ENCODE data around the gene CDK8. TPM values are rescaled to one million over a fixed set of nuclear protein-coding genes. Genes with fewer than 3 reads are reported as not detected.
"Not testable (repeated sequence)": the region's sequence is repeated elsewhere in the genome, so short reads cannot be mapped to it uniquely, and the experiment has no call there.

CDK8 gene
- total RNA-seq, 5 donors from 2014 or later (not counting 1 experiment from before 2014, with no cell fraction given), result 9.2 to 13.5 (median 12.1) TPM

- Histone ChIP-seq H3K27me3 (replicated peaks in 1 of 2; ENCODE audit: control insufficient read depth in 2 of 2, extremely low read depth in 1 of 2, insufficient read depth in 2 of 2, low read length in 1 of 2) (no peaks in the 10 kb centered on the region), H3K27ac (ENCODE audit: low read length) (no peak overlapping the region), H3K4me1 (ENCODE audit: control insufficient read depth in 1 of 2, extremely low read depth in 1 of 2, insufficient read depth in 2 of 2, low read length in 2 of 2) (no peaks in the 10 kb centered on the region), H3K36me3 (ENCODE audit: control insufficient read depth in 2 of 2, extremely low read depth in 1 of 2, insufficient read depth in 1 of 2, low read length in 1 of 2) (no peaks in the 10 kb centered on the region), H3K9me3 (no peaks in the 10 kb centered on the region), H3K4me3 (ENCODE audit: control insufficient read depth in 1 of 2, extremely low read depth in 1 of 2, low read length in 1 of 2) (no peak overlapping the region)
- Mint-ChIP-seq H3K27me3 (peaks cover 0 to 4% of the 10 kb centered on the region in 2 donors), H3K27ac (no peak overlapping the region), H3K36me3 (no peaks in the 10 kb centered on the region), H3K9me3 (peaks cover 0 to 3% (median 0%) of the 10 kb centered on the region in 3 donors), H3K4me3 (no peak overlapping the region), H3K4me1 (no peaks in the 10 kb centered on the region)
- no peak for DNase-seq
- ChIA-PET POLR2A (no interaction called here), CTCF (no interaction called here)
- no CpG with 5 or more reads among the region's 2 CpGs for WGBS (ENCODE audit: insufficient coverage)
- no peak for ATAC-seq (replicated peaks in 1 of 4)
Observed at GRCh38 chr13:26247011-26247410, 6.9 kb upstream of the CDK8 start.

DNA sequence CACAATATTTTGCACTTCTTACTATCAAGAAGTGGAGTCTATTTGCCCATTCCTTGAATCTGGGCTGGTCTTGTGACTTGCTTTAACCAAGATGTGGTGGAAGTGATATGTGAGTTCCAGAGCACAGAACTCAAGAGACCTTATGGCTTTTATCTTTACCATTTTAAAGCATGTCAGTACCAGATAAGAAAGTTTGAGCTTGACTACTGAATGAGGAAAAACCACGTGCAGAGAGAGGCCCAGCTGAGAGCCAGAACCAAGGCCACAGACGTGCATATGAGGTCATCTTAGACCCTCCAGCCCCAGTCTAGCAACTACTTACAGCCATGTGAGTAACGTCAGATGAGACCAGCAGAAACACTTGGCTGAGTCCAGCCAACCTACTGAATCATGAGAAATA lies 6.3 kb upstream of the CDK8 start:
- WGBS (ENCODE audit: insufficient coverage), result 33% methylated on average over 1 of the region's 3 CpGs
- ATAC-seq (replicated peaks in 1 of 4) (no peak), DNase-seq (no peak)
- no peaks in the 10 kb centered on the region for H3K36me3 Mint-ChIP-seq
- ChIA-PET POLR2A (no interaction called here), CTCF (no interaction called here)
- H3K27ac Mint-ChIP-seq, result no peak overlapping the region
- H3K27me3 Mint-ChIP-seq, result peaks cover 0 to 2% of the 10 kb centered on the region in 2 donors
- Histone ChIP-seq H3K4me1 (ENCODE audit: control insufficient read depth in 1 of 2, extremely low read depth in 1 of 2, insufficient read depth in 2 of 2, low read length in 2 of 2) (no peaks in the 10 kb centered on the region), H3K27me3 (replicated peaks in 1 of 2; ENCODE audit: control insufficient read depth in 2 of 2, extremely low read depth in 1 of 2, insufficient read depth in 2 of 2, low read length in 1 of 2) (no peaks in the 10 kb centered on the region), H3K27ac (ENCODE audit: low read length) (no peak overlapping the region), H3K36me3 (ENCODE audit: control insufficient read depth in 2 of 2, extremely low read depth in 1 of 2, insufficient read depth in 1 of 2, low read length in 1 of 2) (no peaks in the 10 kb centered on the region), H3K4me3 (ENCODE audit: control insufficient read depth in 1 of 2, extremely low read depth in 1 of 2, low read length in 1 of 2) (no peak overlapping the region), H3K9me3 (no peaks in the 10 kb centered on the region)
- H3K9me3 Mint-ChIP-seq, result no peaks in the 10 kb centered on the region
- H3K4me1 Mint-ChIP-seq, result no peaks in the 10 kb centered on the region
- no peak overlapping the region for H3K4me3 Mint-ChIP-seq

DNA sequence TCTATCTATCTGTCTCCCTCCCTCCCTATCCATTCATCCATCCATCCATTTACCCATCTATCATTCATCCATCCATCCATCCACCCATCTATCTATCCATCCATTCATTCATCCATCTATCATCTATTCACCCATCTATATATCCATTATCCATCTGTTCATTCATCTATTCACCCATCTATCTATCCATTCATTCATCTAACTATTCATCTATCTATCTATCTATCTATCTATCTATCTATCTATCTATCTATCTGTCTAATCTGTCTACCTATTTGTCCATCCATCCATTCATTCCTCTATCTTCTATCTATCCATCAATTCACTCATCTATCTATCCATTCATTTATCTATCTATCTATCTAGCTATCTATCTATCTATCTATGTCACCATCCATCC lies 4.4 kb upstream of the CDK8 start:
- Histone ChIP-seq H3K27me3 (replicated peaks in 1 of 2; ENCODE audit: control insufficient read depth in 2 of 2, extremely low read depth in 1 of 2, insufficient read depth in 2 of 2, low read length in 1 of 2) (no peaks in the 10 kb centered on the region), H3K36me3 (ENCODE audit: control insufficient read depth in 2 of 2, extremely low read depth in 1 of 2, insufficient read depth in 1 of 2, low read length in 1 of 2) (no peaks in the 10 kb centered on the region), H3K4me1 (ENCODE audit: control insufficient read depth in 1 of 2, extremely low read depth in 1 of 2, insufficient read depth in 2 of 2, low read length in 2 of 2) (peaks cover 0 to 4% of the 10 kb centered on the region in 2 experiments), H3K4me3 (ENCODE audit: control insufficient read depth in 1 of 2, extremely low read depth in 1 of 2, low read length in 1 of 2) (no peak overlapping the region), H3K9me3 (no peaks in the 10 kb centered on the region), H3K27ac (ENCODE audit: low read length) (no peak overlapping the region)
- Mint-ChIP-seq H3K27me3 (peaks cover 0 to 2% of the 10 kb centered on the region in 2 donors), H3K36me3 (no peaks in the 10 kb centered on the region), H3K4me3 (no peak overlapping the region), H3K9me3 (no peaks in the 10 kb centered on the region), H3K27ac (no peak overlapping the region), H3K4me1 (peaks cover 3 to 7% (median 4%) of the 10 kb centered on the region in 3 donors)
- DNase-seq (no peak), ATAC-seq (replicated peaks in 1 of 4) (no peak)
- ChIA-PET CTCF (no interaction called here), POLR2A (no interaction called here)

GRCh38 chr13:26252006-26252405 lies 1.9 kb upstream of the CDK8 start:
- H3K27ac Mint-ChIP-seq; H3K9me3 Mint-ChIP-seq; H3K4me3 ChIP-seq (ENCODE audit: control insufficient read depth in 1 of 2, extremely low read depth in 1 of 2, low read length in 1 of 2); DNase-seq; H3K4me3 Mint-ChIP-seq; H3K27me3 ChIP-seq (replicated peaks in 1 of 2; ENCODE audit: control insufficient read depth in 2 of 2, extremely low read depth in 1 of 2, insufficient read depth in 2 of 2, low read length in 1 of 2); CTCF ChIA-PET; H3K9me3 ChIP-seq; H3K27ac ChIP-seq (ENCODE audit: low read length); H3K36me3 ChIP-seq (ENCODE audit: control insufficient read depth in 2 of 2, extremely low read depth in 1 of 2, insufficient read depth in 1 of 2, low read length in 1 of 2); ATAC-seq (replicated peaks in 1 of 4); H3K36me3 Mint-ChIP-seq; H3K27me3 Mint-ChIP-seq: not testable (repeated sequence)
- POLR2A ChIA-PET, result interaction anchor here (0.6 to 0.7 kb wide), 2 partner anchors 29 to 59 kb away, joined by 3 to 4 read pairs; partner anchors contain the start of gene RNF6 (in 1 of the 2)
- no CpG with 5 or more reads among the region's 4 CpGs for WGBS (ENCODE audit: insufficient coverage)
- peaks cover 22 to 31% (median 24%) of the 10 kb centered on the region in 3 donors for H3K4me1 Mint-ChIP-seq
- H3K4me1 ChIP-seq (ENCODE audit: control insufficient read depth in 1 of 2, extremely low read depth in 1 of 2, insufficient read depth in 2 of 2, low read length in 2 of 2), result peaks cover 10 to 17% of the 10 kb centered on the region in 2 experiments

GRCh38 chr13:26253262-26253786 lies 605 bp upstream of the CDK8 start:
- 60% methylated on average over 4 of the region's 9 CpGs for WGBS (ENCODE audit: insufficient coverage)
- H3K36me3 ChIP-seq (ENCODE audit: control insufficient read depth in 2 of 2, extremely low read depth in 1 of 2, insufficient read depth in 1 of 2, low read length in 1 of 2), result no peaks in the 10 kb centered on the region
- peak overlapping the region; percentile 88 to 90 for H3K4me3 ChIP-seq (ENCODE audit: control insufficient read depth in 1 of 2, extremely low read depth in 1 of 2, low read length in 1 of 2)
- ATAC-seq (replicated peaks in 1 of 4), result no peak
- peak overlapping the region; percentile 76 for H3K27ac ChIP-seq (ENCODE audit: low read length)
- H3K4me1 ChIP-seq (ENCODE audit: control insufficient read depth in 1 of 2, extremely low read depth in 1 of 2, insufficient read depth in 2 of 2, low read length in 2 of 2), result peaks cover 10 to 20% of the 10 kb centered on the region in 2 experiments
- CTCF ChIA-PET, result interaction anchor here (0.6 to 1.4 kb wide), 3 partner anchors 32 to 69 kb away, joined by 3 to 5 read pairs (median 3); no protein-coding TSS in a partner anchor
- H3K27ac Mint-ChIP-seq, result peak overlapping the region; percentile 65 to 79
- peaks cover 0 to 2% of the 10 kb centered on the region in 2 donors for H3K27me3 Mint-ChIP-seq
- peaks cover 32 to 44% (median 35%) of the 10 kb centered on the region in 3 donors for H3K4me1 Mint-ChIP-seq
- POLR2A ChIA-PET, result interaction anchor here in 1 of 2 donors (0.5 to 1.0 kb wide), 2 partner anchors 32 to 53 kb away, joined by 3 read pairs; partner anchors contain the start of gene RNF6
- no peak for DNase-seq
- H3K4me3 Mint-ChIP-seq, result peak overlapping the region; percentile 82 to 97 (median 88)
- H3K36me3 Mint-ChIP-seq, result no peaks in the 10 kb centered on the region
- H3K9me3 ChIP-seq, result no peaks in the 10 kb centered on the region
- H3K27me3 ChIP-seq (replicated peaks in 1 of 2; ENCODE audit: control insufficient read depth in 2 of 2, extremely low read depth in 1 of 2, insufficient read depth in 2 of 2, low read length in 1 of 2), result no peaks in the 10 kb centered on the region
- no peaks in the 10 kb centered on the region for H3K9me3 Mint-ChIP-seq

GRCh38 chr13:26254583-26255111 lies 718 bp downstream of the CDK8 start:
- H3K9me3 ChIP-seq, result no peaks in the 10 kb centered on the region
- peaks cover 41 to 57% (median 43%) of the 10 kb centered on the region in 3 donors for H3K4me1 Mint-ChIP-seq
- H3K27me3 Mint-ChIP-seq, result peaks cover 0 to 2% of the 10 kb centered on the region in 2 donors
- H3K36me3 ChIP-seq (ENCODE audit: control insufficient read depth in 2 of 2, extremely low read depth in 1 of 2, insufficient read depth in 1 of 2, low read length in 1 of 2), result no peaks in the 10 kb centered on the region
- H3K4me3 Mint-ChIP-seq, result peak overlapping the region; percentile 82 to 97 (median 89)
- peak; percentile 22 to 76 (median 58) for DNase-seq
- CTCF ChIA-PET, result interaction anchor here (0.6 to 3.3 kb wide), 3 partner anchors 21 to 69 kb away, joined by 3 to 24 read pairs (median 4); no protein-coding TSS in a partner anchor
- POLR2A ChIA-PET, result interaction anchor here in 1 of 2 donors (0.6 to 0.7 kb wide), 2 partner anchors 27 to 972 kb away, joined by 6 read pairs; no protein-coding TSS in a partner anchor
- H3K27me3 ChIP-seq (replicated peaks in 1 of 2; ENCODE audit: control insufficient read depth in 2 of 2, extremely low read depth in 1 of 2, insufficient read depth in 2 of 2, low read length in 1 of 2), result no peaks in the 10 kb centered on the region
- ATAC-seq (replicated peaks in 1 of 4), result peak; percentile 47 to 59 (median 54)
- no peaks in the 10 kb centered on the region for H3K36me3 Mint-ChIP-seq
- peak overlapping the region; percentile 34 to 84 for H3K27ac Mint-ChIP-seq
- under 1% methylated on average over 31 of the region's 35 CpGs for WGBS (ENCODE audit: insufficient coverage)
- no peaks in the 10 kb centered on the region for H3K9me3 Mint-ChIP-seq
- peaks cover 10 to 20% of the 10 kb centered on the region in 2 experiments for H3K4me1 ChIP-seq (ENCODE audit: control insufficient read depth in 1 of 2, extremely low read depth in 1 of 2, insufficient read depth in 2 of 2, low read length in 2 of 2)
- H3K4me3 ChIP-seq (ENCODE audit: control insufficient read depth in 1 of 2, extremely low read depth in 1 of 2, low read length in 1 of 2), result peak overlapping the region; percentile 88 to 90
- H3K27ac ChIP-seq (ENCODE audit: low read length), result peak overlapping the region; percentile 42

Measured in T-cell (primary cell).